Right cardiac atrium (tissue), 5 donors: ENCODE data around the gene ACSF3. TPM values are rescaled to one million over a fixed set of nuclear protein-coding genes. Genes with fewer than 3 reads are reported as not detected.
"Not testable (repeated sequence)": the region's sequence is repeated elsewhere in the genome, so short reads cannot be mapped to it uniquely, and the experiment has no call there.

Source experiments
- ATAC-seq, 2 donors: fragments of 200-7000 bp; cut with Tn5 transposase; one replicate each; pipeline versions ENCODE4 v1.8.0 to v1.9.1; 2020; ENCODE audit warnings: moderate library complexity in 2 of 2, mild to moderate bottlenecking in 1 of 2
- DNase-seq, 3 donors: peaks; one replicate each; pipeline ENCODE4 v3.0.0-alpha.2; 2020
- H3K27ac ChIP-seq: one replicate; pipeline ENCODE4 v1.5.1; 2013; ENCODE audit warnings: mild to moderate bottlenecking, low read length, control low read depth, moderate library complexity
- H3K27me3 ChIP-seq: one replicate; pipeline ENCODE4 v1.6.1; 2013; ENCODE audit not compliant: control insufficient read depth, insufficient read depth
- H3K4me1 ChIP-seq: one replicate; pipeline ENCODE4 v1.6.1; 2013; ENCODE audit warnings: low read length; ENCODE audit not compliant: control insufficient read depth, insufficient read depth
- H3K4me3 ChIP-seq: one replicate; pipeline ENCODE4 v1.5.1; 2013; ENCODE audit warnings: low read length, control low read depth
- H3K9me3 ChIP-seq: one replicate; pipeline ENCODE4 v1.6.1; 2013; ENCODE audit warnings: low read length; ENCODE audit not compliant: control insufficient read depth
- WGBS: extraction: QIAGEN DNeasy Blood & Tissue Kit; methylation state at CpG from one replicate; pipeline ENCODE4 v1.1.7; 2013; 5-methylcytosine and 5-hydroxymethylcytosine counted together
- intact Hi-C, 4 donors: fragments of 100-400 bp; cut with DNase I; formaldehyde crosslinking; loops; one replicate each; pipeline versions ENCODE4 v1.11.0 to v1.14.0; 2022 to 2023
- polyA plus RNA-seq: library from polyadenylated mRNA; stranded (reverse); fragments of 200-250 nt; gene quantifications from one replicate; pipeline ENCODE4 v1.2.3, GENCODE V29; 2013
- total RNA-seq, 4 donors: library from RNA; stranded (reverse); fragmentation: NEBNext Ultra II Directional; extraction: Animal tissue kit (Norgen Biotek cat#: 25700); gene quantifications; one replicate each; pipeline ENCODE4 v1.2.1, GENCODE V29; 2021
- donor health status: healthy with polysubstance abuse.
- donor health status: DM: no; HTN: yes; CAD: no.
- donor health status: DM: no; HTN: no; CAD: no.
- donor health status: DM: no; HTN: yes; CAD: no; lungs with severe emphysema.
- donor health status: DM: yes; HTN: yes; CAD: no.

The ACSF3 gene
- total and polyA plus RNA-seq, 5 donors = 13.9 to 22.4 (median 16.4) TPM

DNA sequence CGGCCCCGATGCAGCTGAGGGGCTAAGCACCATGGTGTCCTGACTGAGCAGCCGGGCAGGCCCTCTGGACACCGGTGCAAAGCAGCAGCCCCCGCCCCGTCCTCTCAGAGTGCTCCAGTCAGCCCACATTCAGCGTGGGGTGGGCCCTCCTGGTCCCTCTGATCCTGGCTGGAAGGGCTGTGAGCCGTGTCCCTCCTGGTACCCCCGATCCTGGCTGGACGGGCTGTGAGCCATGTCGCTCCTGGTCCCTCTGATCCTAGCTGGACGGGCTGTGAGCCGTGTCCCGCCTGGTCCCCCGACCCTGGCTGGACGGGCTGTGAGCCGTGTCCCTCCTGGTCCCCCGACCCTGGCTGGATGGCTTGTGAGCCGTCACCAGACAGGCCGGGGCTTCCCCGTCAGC, 26.9 kb upstream of the ACSF3 start:
- no peaks in the 10 kb centered on the region for H3K27me3 ChIP-seq
- no peak for ATAC-seq
- DNase-seq = no peak

DNA sequence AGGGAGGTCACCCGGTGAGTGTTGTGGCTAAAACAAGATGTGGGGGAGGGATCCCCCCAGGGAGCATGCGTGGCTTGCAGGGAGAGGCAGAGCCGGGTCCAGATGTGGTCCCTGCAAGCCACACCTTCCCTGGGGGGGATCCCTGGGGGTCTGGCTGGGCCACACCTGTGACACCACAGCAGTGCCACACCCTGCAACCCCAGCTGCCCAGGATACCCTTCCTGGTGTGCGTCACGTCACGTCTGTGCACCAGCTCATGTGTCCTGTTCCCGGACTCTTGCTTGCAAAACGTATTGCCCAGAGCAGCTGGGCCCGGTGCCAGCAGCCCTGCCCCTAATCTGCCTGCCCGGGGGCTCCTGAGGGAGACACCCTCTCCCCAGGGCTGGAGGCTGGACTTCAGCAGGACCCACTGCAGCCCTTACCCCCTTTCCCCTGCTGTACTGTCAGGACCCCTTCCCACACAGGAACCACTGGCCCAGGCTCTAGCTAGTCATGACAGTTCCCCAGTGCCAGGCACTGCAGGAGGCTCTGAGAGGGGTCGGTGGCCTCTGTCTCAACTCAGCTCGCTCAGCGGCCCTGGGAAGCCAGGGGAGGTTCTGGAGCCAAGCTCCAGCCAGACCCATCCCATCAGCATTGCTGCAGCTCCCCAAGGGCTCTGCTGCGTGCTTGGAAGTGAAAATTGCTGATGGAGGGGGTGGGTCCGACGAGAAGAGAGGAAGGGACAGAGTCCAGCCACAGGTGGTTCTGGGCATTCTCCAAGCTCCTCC, 25.8 kb upstream of the ACSF3 start:
- Histone ChIP-seq H3K9me3 (no peaks in the 10 kb centered on the region), H3K27me3 (no peaks in the 10 kb centered on the region), H3K4me3 (no peak overlapping the region), H3K27ac (no peak overlapping the region), H3K4me1 (no peaks in the 10 kb centered on the region)
- 43% methylated on average over 16 of the region's 16 CpGs for WGBS
- ATAC-seq (no peak), DNase-seq (peak in 1 of 3 donors; percentile 49)
- intact Hi-C loops = no loop called here

More for the DNA sequence above, 26.9 kb upstream of the ACSF3 start:
- whole genome bisulfite sequencing = 74% methylated on average over 21 of the region's 21 CpGs
- Histone ChIP-seq H3K9me3 (no peaks in the 10 kb centered on the region), H3K27ac (no peak overlapping the region), H3K4me1 (no peaks in the 10 kb centered on the region), H3K4me3 (no peak overlapping the region)
- intact Hi-C loops = no loop called here

DNA sequence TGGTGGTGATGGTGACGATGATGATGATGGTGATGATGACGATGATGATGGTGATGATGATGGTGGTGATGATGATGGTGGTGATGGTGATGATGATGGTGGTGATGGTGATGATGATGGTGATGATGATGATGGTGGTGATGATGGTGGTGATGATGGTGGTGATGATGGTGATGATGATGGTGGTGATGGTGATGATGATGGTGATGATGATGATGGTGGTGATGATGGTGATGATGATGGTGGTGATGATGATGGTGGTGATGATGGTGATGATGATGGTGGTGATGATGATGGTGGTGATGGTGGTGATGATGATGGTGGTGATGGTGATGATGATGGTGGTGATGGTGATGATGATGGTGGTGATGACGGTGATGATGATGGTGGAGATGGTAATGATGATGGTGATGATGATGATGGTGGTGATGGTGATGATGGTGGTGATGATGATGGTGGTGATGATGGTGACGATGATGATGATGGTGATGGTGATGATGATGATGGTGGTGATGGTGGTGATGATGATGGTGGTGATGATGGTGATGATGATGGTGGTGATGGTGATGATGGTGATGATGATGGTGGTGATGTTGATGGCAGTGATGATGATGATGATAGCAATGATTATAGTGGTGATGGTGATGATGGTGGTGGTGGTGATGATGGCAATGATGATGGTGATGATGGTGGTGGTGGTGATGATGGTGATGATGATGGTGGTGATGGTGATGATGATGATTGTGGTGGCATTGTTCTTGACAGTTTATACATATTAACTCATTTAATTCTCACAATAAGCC, 24.6 kb upstream of the ACSF3 start:
- 95% methylated on average over 4 of the region's 4 CpGs for WGBS
- H3K27ac ChIP-seq, H3K27me3 ChIP-seq, H3K4me3 ChIP-seq, intact Hi-C loops, H3K4me1 ChIP-seq, ATAC-seq, DNase-seq, H3K9me3 ChIP-seq: not testable (repeated sequence)

DNA sequence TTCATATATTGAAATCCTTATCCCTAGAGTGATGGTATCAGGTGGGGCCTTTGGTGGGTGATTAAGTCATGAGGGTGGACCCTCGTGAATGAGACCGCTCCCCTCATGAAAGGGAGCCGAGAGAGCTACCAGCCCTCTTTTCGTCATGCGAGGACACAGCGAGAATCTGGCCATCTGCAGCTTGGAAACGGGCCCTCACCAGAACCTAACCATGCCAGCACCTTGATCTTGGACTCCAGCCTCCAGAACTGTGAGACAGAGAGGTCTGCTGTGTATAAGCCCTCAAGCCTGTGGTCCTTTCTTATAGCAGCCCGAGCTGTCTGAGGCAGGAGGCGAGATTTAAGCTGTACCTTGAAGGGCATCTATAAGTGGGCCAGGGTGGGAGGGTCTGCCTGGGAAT, 23.7 kb upstream of the ACSF3 start:
- intact Hi-C loops = no loop called here
- ATAC-seq (no peak), DNase-seq (peak in 1 of 3 donors; percentile 9)
- 90% methylated on average over 9 of the region's 9 CpGs for WGBS
- H3K4me1 ChIP-seq = no peaks in the 10 kb centered on the region
- H3K4me3 ChIP-seq = no peak overlapping the region
- H3K27me3 ChIP-seq = no peaks in the 10 kb centered on the region
- H3K27ac ChIP-seq = no peak overlapping the region
- no peaks in the 10 kb centered on the region for H3K9me3 ChIP-seq

DNA sequence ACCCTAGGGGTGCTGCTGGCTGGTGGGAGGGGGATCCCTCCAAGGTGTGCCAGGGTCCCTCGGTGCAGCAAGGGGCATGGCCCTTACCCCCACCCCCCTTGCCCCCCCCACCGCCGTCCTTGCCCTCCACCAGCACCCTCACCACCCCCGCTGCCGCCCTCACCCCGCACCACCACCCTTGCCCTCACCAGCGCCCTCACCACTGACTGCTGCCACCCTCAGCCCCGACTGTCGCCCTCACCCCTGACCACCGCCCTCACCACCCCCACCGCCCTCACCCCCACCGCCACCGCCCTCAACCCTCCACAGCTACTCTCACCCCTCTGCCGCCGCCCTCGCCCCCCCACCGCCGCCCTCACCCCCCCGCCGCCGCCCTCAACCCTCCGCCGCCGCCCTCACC, 23.1 kb upstream of the ACSF3 start:
- DNase-seq (peak in 1 of 3 donors; percentile 53), ATAC-seq (no peak)
- H3K4me3 ChIP-seq = no peak overlapping the region
- intact Hi-C loops = no loop called here
- no peaks in the 10 kb centered on the region for H3K27me3 ChIP-seq
- WGBS = 85% methylated on average over 24 of the region's 24 CpGs
- no peaks in the 10 kb centered on the region for H3K9me3 ChIP-seq
- no peak overlapping the region for H3K27ac ChIP-seq
- H3K4me1 ChIP-seq = no peaks in the 10 kb centered on the region

DNA sequence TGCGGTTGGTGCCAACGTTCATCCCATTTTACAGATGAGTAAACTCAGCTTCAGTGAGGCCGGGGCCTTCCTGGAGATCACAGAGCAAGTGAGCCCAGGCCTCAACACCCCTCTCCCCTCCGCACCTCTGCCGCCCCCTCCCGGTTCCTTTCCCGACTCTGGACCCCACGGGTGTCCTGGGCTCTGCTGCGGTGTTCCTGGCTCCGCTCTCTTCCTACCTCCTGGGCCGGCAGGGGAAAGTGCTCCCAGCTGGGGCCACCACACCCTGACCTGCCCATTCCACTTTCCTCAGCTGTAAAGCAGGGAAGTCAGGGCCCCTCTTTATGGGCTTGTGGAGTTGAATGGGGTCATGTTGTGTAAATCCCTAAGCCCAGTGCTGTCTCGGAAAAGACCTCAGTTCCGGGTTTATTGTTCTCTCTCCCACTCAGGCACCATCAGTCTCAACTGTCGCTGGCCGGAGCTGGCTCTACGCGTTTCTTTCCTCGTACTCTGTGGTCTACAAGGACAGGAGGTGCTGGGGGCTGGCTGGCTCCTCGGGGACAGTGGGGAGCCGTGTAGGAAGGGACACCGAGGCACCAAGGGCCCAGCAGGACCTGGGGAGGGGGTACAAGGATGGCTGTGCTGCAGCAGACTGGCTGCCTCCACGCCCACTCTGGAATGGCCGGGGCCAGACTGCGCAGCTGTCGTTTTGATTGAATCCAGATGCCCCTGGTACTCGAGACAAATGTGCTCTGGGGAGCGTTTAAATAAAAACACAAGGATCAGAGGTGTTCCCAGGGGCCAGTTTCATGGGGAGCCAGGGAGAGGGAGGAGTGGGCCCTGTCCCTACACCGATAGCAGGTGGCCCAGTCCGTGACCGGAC, 21.7 kb upstream of the ACSF3 start:
- no peaks in the 10 kb centered on the region for H3K9me3 ChIP-seq
- no peaks in the 10 kb centered on the region for H3K4me1 ChIP-seq
- 52% methylated on average over 30 of the region's 30 CpGs for WGBS
- no peak for ATAC-seq
- H3K4me3 ChIP-seq = no peak overlapping the region
- H3K27me3 ChIP-seq = no peaks in the 10 kb centered on the region
- no peak for DNase-seq
- H3K27ac ChIP-seq = no peak overlapping the region
- intact Hi-C loops = no loop called here

DNA sequence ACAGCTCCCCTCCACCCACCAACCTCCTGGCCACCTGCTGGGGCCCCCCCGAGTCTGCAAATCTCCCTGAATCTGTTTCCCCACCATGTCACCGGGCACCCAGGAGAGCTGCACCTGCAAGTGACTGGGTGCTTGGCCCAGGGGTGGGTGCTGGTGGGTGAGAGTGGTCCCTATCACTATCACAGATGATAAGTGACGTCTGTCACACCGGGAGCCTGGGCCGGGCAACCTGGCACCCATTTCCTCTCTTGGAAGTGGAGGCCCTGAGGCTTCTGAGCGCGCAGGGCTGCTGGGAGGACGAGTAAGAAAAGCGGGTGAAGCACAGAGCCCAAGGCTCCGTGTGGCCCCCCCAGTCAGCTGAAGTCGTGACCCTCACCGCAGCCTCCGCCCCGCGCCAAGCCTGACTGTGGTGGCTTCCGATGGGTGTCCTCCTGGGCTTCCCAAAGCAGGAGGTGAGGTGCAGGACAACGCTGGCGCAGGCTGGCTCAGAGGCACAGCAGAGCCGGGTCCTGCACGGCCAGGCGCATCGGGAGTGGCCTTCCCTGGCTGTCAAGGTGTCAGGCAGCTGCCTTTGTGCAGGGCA, 21.0 kb upstream of the ACSF3 start:
- 80% methylated on average over 22 of the region's 22 CpGs for WGBS
- no peak for ATAC-seq

DNA sequence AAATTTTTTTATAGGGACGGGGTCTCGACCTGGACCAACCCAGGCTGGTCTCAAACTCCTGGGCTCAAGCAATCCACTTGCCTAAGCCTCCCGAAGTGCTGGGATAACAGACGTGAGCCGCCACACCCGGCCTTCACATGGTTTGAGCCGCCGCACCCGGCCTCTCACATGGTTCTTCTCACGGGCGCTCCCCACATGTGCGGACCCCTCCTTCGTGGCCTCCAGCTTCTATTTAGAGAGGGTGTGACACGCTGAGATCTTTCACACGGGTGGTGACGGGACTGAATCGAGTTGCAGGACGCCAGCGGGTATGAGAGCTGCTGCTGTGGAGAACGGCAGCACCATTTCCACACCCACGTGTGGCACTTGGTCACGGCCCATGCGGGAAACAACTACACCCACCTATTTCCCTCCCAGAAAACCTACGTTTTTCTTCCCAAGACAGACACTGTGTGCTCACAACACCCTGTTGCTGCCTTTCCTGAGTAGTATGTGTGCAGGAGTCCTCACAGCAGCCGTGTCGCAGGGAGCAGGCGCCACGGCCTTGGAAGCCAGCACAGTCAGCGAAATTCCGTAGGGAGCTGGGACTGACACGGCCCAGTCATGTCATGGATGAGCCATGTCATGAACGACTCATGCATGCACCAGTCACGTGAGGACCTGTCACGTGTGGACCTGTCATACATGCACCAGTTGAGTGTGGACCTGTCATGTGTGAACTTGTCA, 20.1 kb upstream of the ACSF3 start:
- H3K27ac ChIP-seq = no peak overlapping the region
- DNase-seq (no peak), ATAC-seq (no peak)
- intact Hi-C loops = no loop called here
- no peaks in the 10 kb centered on the region for H3K27me3 ChIP-seq
- no peaks in the 10 kb centered on the region for H3K9me3 ChIP-seq
- 91% methylated on average over 34 of the region's 34 CpGs for WGBS
- no peaks in the 10 kb centered on the region for H3K4me1 ChIP-seq
- H3K4me3 ChIP-seq = no peak overlapping the region

More for the DNA sequence above, 21.0 kb upstream of the ACSF3 start:
- intact Hi-C loops = no loop called here
- Histone ChIP-seq H3K27ac (no peak overlapping the region), H3K9me3 (no peaks in the 10 kb centered on the region), H3K4me1 (no peaks in the 10 kb centered on the region), H3K27me3 (no peaks in the 10 kb centered on the region), H3K4me3 (no peak overlapping the region)
- DNase-seq = no peak

DNA sequence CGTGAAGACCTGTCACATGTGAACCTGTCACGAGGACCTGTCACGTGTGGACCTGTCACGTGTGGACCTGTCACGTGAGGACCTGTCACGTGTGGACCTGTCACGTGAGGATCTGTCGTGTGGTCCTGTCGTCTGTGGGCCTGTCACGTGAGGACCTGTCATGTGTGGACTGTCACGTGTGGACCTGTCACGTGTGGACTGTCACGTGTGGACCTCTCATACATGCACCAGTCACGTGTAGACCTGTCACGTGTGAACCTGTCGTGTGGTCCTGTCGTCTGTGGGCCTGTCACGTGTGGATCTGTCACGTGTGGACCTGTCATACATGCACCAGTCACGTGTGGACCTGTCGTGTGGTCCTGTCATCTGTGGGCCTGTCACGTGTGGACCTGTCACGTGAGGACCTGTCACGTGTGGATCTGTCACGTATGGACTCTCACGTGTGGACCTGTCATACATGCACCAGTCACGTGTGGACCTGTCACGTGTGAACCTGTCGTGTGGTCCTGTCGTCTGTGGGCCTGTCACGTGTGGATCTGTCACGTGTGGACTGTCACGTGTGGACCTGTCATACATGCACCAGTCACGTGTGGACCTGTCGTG, 19.5 kb upstream of the ACSF3 start:
- H3K9me3 ChIP-seq, H3K4me1 ChIP-seq, DNase-seq, intact Hi-C loops, ATAC-seq, H3K4me3 ChIP-seq, H3K27me3 ChIP-seq, H3K27ac ChIP-seq: not testable (repeated sequence)
- WGBS = 94% methylated on average over 35 of the region's 35 CpGs
